A204.1 (cell line): ENCODE measurements around the gene CUL1.

ENCODE experiments used
- FAIRE-seq: peaks from 2 replicates; lab custom pipeline; 2012; peaks lifted over from hg19 to GRCh38; lab: Jason Lieb, UNC

CUL1 gene

GRCh38 chr7:148806187-148806586 lies 107.5 kb downstream of the CUL1 start:
- no peak for FAIRE-seq

- no peak for FAIRE-seq
Measured at GRCh38 chr7:148807436-148807835, 108.7 kb downstream of the CUL1 start.

- no peak for FAIRE-seq
Measured at GRCh38 chr7:148809856-148810255, 111.2 kb downstream of the CUL1 start.

GRCh38 chr7:148811892-148812291 lies 113.2 kb downstream of the CUL1 start:
- FAIRE-seq = no peak

GRCh38 chr7:148813890-148814289 lies 115.2 kb downstream of the CUL1 start:
- no peak for FAIRE-seq

- FAIRE-seq = no peak
Measured at GRCh38 chr7:148814922-148815559, 116.3 kb downstream of the CUL1 start.

GRCh38 chr7:148815612-148816011 lies 116.9 kb downstream of the CUL1 start:
- FAIRE-seq = no peak

GRCh38 chr7:148819697-148820360 lies 121.1 kb downstream of the CUL1 start:
- no peak for FAIRE-seq

GRCh38 chr7:148821422-148821821 lies 122.7 kb downstream of the CUL1 start:
- no peak for FAIRE-seq

- peak; percentile 11 for FAIRE-seq
Measured at GRCh38 chr7:148824864-148825263, 126.2 kb downstream of the CUL1 start.

- FAIRE-seq = no peak
Measured at GRCh38 chr7:148825338-148825737, 126.6 kb downstream of the CUL1 start.

- no peak for FAIRE-seq
Measured at GRCh38 chr7:148828965-148829364, 130.3 kb downstream of the CUL1 start.

- no peak for FAIRE-seq
Measured at GRCh38 chr7:148830897-148831692, 132.4 kb downstream of the CUL1 start.

- no peak for FAIRE-seq
Measured at GRCh38 chr7:148831782-148832181, 133.1 kb downstream of the CUL1 start.

GRCh38 chr7:148834605-148835004 lies 135.9 kb downstream of the CUL1 start:
- no peak for FAIRE-seq

- no peak for FAIRE-seq
Measured at GRCh38 chr7:148835854-148836253, 137.2 kb downstream of the CUL1 start.

GRCh38 chr7:148838905-148839304 lies 140.2 kb downstream of the CUL1 start:
- no peak for FAIRE-seq

- no peak for FAIRE-seq
Measured at GRCh38 chr7:148847815-148848734, 149.4 kb downstream of the CUL1 start.

GRCh38 chr7:148849393-148850098 lies 150.8 kb downstream of the CUL1 start:
- FAIRE-seq = no peak

GRCh38 chr7:148850564-148850963 lies 151.9 kb downstream of the CUL1 start:
- FAIRE-seq = no peak
